HepG2 (cell line): ENCODE data around the gene PDIK1L. TPM values are rescaled to one million over a fixed set of nuclear protein-coding genes. Genes with fewer than 3 reads are reported as not detected.

Experiments
- ADNP ChIP-seq: sonication (generic); formaldehyde crosslinking; IDR thresholded peaks from 2 replicates; pipeline ENCODE4 v1.4.0; 2020; ENCODE audit warnings: missing genetic modification reagents
- ATF6 ChIP-seq: sonication (generic); formaldehyde crosslinking; conservative IDR thresholded peaks from 2 replicates; pipeline ENCODE4 v1.4.0; 2020; ENCODE audit warnings: missing genetic modification reagents
- CCAR2 ChIP-seq: fragments of 200-400 bp; formaldehyde crosslinking; optimal IDR thresholded peaks from 2 replicates; pipeline ENCODE3; 2018; ENCODE audit warnings: low read depth, mild to moderate bottlenecking, low read length, moderate library complexity
- CCDC6 ChIP-seq: sonication (generic); formaldehyde crosslinking; IDR thresholded peaks from 2 replicates; pipeline ENCODE4 v1.8.1; 2022; ENCODE audit warnings: mild to moderate bottlenecking, missing genetic modification reagents, moderate library complexity
- DR1 ChIP-seq: sonication (generic); formaldehyde crosslinking; IDR thresholded peaks from 2 replicates; pipeline ENCODE4 v1.8.0; 2021; ENCODE audit warnings: mild to moderate bottlenecking, missing genetic modification reagents, inconsistent platforms
- GMEB2 ChIP-seq: IDR thresholded peaks from 2 replicates; pipeline ENCODE4 v1.6.1; 2016; ENCODE audit warnings: missing biosample characterization, missing genetic modification reagents, low read depth
- MEIS2 ChIP-seq: sonication (generic); formaldehyde crosslinking; IDR thresholded peaks from 2 replicates; pipeline ENCODE4 v1.9.0; 2021; ENCODE audit warnings: mild to moderate bottlenecking, missing genetic modification reagents
- RAD21 ChIP-seq: fragments of 450-650 bp; formaldehyde crosslinking; IDR thresholded peaks from 2 replicates; pipeline ENCODE4 v1.5.0; 2020; ENCODE audit warnings: mild to moderate bottlenecking
- RFX3 ChIP-seq: IDR thresholded peaks from 2 replicates; pipeline ENCODE4 v1.6.1; 2016; ENCODE audit warnings: missing biosample characterization, missing genetic modification reagents
- XRCC5 ChIP-seq: fragments of 200-400 bp; formaldehyde crosslinking; optimal IDR thresholded peaks from 2 replicates; pipeline ENCODE3; 2017; ENCODE audit warnings: mild to moderate bottlenecking, low read length
- YY1 ChIP-seq: IDR thresholded peaks from 2 replicates; pipeline ENCODE4 v1.6.1; 2011; ENCODE audit warnings: low read length, low read depth, moderate library complexity, mild to moderate bottlenecking; ENCODE audit not compliant: insufficient read depth, insufficient replicate concordance
- ZNF10 ChIP-seq: sonication (generic); formaldehyde crosslinking; IDR thresholded peaks from 2 replicates; pipeline ENCODE4 v1.4.0; 2020; ENCODE audit warnings: mild to moderate bottlenecking, low read depth, missing genetic modification reagents, borderline replicate concordance
- ZNF251 ChIP-seq: sonication (generic); formaldehyde crosslinking; IDR thresholded peaks from 2 replicates; pipeline ENCODE4 v1.9.0; 2021; ENCODE audit warnings: mild to moderate bottlenecking, missing genetic modification reagents
- ZNF577 ChIP-seq: sonication (generic); formaldehyde crosslinking; IDR thresholded peaks from 2 replicates; pipeline ENCODE4 v1.4.0; 2020; ENCODE audit warnings: mild to moderate bottlenecking, low read depth, missing genetic modification reagents, borderline replicate concordance
- ZNF614 ChIP-seq: IDR thresholded peaks from 2 replicates; pipeline ENCODE4 v1.6.1; 2018; ENCODE audit warnings: missing biosample characterization, missing genetic modification reagents, inconsistent platforms, borderline replicate concordance
- ZNF784 ChIP-seq: sonication (generic); formaldehyde crosslinking; IDR thresholded peaks from 2 replicates; pipeline ENCODE4 v1.5.1; 2020; ENCODE audit warnings: missing genetic modification reagents, mild to moderate bottlenecking, borderline replicate concordance
- polyA plus RNA-seq, 8 experiments: library from polyadenylated mRNA; depleted of rRNA in 3 of 8; stranded (reverse) in 7 of 8; unstranded in 1 of 8; fragments of >200 nt; fragmentation: Illumina TruSeq in 4 of 8; extraction: Trizol in 4 of 8; gene quantifications; 2 replicates each; pipeline versions ENCODE4 v1.2.1 to v1.2.3, GENCODE V29; 2011 to 2016; ENCODE audit warnings: low read depth in 4 of 8, missing spikeins in 1 of 8, mixed read lengths in 1 of 8; ENCODE audit not compliant: insufficient read depth in 1 of 8
- total RNA-seq, 5 experiments: library from RNA; depleted of rRNA; stranded (reverse); fragments of >200 nt; fragmentation: Illumina TruSeq; extraction: Trizol; gene quantifications; 2 replicates each; pipeline ENCODE4 v1.2.3, GENCODE V29; 2016; ENCODE audit warnings: low read depth in 1 of 5
- TF ChIP-seq, protein P1 (sequence below): IDR thresholded peaks from 2 replicates; pipeline ENCODE4 v1.6.1; 2012; ENCODE audit warnings: inconsistent platforms
- TF ChIP-seq, protein P2 (sequence below): IDR thresholded peaks from 2 replicates; pipeline ENCODE4 v1.6.1; 2016; ENCODE audit warnings: missing compliant biosample characterization, missing genetic modification reagents, borderline replicate concordance
- TF ChIP-seq, protein P3 (sequence below): sonication (generic); formaldehyde crosslinking; IDR thresholded peaks from 2 replicates; pipeline ENCODE4 v1.8.0; 2022; ENCODE audit warnings: low read depth, missing genetic modification reagents

PDIK1L gene
- total and polyA plus RNA-seq, 2 of the 13 experiments (the other 11 are each of a cell fraction or from before 2014, with no cell fraction given), result 1.9 to 4.6 TPM

DNA sequence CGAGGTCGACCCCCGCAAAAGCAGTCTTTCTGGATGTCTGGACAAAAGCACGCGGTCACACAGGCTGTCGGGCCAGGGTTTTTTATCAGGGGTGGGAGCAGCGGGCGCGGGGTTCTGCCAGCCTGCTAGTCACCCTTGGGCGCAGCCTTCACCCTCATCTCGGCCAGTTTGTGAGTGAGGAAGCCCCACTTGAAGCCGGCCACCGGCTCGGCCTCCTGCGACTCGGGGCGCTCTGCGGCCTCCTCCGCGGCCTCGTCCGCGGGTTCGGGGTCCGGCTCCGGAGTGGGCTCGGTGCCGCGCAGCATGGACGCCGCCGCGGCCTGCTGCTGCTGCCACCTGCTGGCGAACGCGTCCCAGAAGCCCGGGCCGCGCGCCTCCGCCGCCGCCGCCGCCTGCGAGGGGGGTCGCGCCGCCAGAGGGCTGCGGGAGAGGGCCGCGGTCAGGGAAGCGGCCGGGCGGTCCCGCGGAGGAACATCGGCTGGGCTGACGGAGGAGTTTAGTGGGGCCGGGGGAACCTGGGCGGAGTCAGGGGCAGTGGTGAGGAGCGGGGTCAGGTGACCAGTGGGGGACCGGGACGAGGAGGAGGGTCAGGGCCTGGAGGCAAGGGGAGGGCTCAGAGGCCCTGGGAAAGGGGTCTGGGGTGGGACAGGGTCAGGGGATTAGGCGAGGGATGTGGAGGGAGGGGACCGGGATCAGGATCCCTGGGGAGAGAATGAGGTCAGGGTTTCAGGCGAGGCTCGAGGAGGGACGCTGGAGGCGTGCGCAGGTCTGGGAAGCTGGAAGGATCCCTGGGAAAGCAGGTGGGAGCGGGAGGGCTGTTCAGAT, 52.6 kb downstream of the PDIK1L start (continued):
- TF ChIP-seq, protein P1, sequence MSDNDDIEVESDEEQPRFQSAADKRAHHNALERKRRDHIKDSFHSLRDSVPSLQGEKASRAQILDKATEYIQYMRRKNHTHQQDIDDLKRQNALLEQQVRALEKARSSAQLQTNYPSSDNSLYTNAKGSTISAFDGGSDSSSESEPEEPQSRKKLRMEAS, result peak; percentile 58; the same call in 1 of the 2 replicates
- TF ChIP-seq DR1, result no peak
- TF ChIP-seq RFX3 (CRISPR knock-in tag), result no peak
- TF ChIP-seq ATF6, result no peak
- TF ChIP-seq RAD21 (CRISPR knock-in tag), result peak; percentile 78
- peak; percentile 81 for TF ChIP-seq YY1
- TF ChIP-seq ZNF10 (CRISPR knock-in tag), result no peak
- TF ChIP-seq ADNP (CRISPR knock-in tag), result no peak
- TF ChIP-seq CCDC6 (CRISPR knock-in tag), result no peak
- TF ChIP-seq, protein P2, sequence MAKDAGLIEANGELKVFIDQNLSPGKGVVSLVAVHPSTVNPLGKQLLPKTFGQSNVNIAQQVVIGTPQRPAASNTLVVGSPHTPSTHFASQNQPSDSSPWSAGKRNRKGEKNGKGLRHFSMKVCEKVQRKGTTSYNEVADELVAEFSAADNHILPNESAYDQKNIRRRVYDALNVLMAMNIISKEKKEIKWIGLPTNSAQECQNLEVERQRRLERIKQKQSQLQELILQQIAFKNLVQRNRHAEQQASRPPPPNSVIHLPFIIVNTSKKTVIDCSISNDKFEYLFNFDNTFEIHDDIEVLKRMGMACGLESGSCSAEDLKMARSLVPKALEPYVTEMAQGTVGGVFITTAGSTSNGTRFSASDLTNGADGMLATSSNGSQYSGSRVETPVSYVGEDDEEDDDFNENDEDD, result peak; percentile 29; the same call in 1 of the 2 replicates
- 0 out of 2 replicates have a peak, but pooled peaks have one; percentile 20 for TF ChIP-seq ZNF784 (CRISPR knock-in tag)
- TF ChIP-seq ZNF614 (CRISPR knock-in tag), result no peak
- no peak for TF ChIP-seq GMEB2 (CRISPR knock-in tag)
- no peak for TF ChIP-seq MEIS2 (CRISPR knock-in tag)
- TF ChIP-seq, protein P3, sequence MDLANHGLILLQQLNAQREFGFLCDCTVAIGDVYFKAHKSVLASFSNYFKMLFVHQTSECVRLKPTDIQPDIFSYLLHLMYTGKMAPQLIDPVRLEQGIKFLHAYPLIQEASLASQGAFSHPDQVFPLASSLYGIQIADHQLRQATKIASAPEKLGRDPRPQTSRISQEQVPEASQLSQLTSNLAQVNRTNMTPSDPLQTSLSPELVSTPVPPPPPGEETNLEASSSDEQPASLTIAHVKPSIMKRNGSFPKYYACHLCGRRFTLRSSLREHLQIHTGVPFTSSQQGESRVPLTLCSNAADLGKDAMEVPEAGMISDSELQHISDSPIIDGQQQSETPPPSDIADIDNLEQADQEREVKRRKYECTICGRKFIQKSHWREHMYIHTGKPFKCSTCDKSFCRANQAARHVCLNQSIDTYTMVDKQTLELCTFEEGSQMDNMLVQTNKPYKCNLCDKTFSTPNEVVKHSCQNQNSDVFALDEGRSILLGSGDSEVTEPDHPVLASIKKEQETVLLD (CRISPR knock-in tag), result peak; percentile 27; the same call in 1 of the 2 replicates
- TF ChIP-seq XRCC5, result peak; percentile 49
- no peak for TF ChIP-seq ZNF577 (CRISPR knock-in tag)
- no peak for TF ChIP-seq ZNF251
- no peak for TF ChIP-seq CCAR2
